Transverse colon (tissue), 4 donors: ENCODE data around the gene PPARD. TPM values are rescaled to one million over a fixed set of nuclear protein-coding genes. Genes with fewer than 3 reads are reported as not detected.
"Not testable (repeated sequence)": the region's sequence is repeated elsewhere in the genome, so short reads cannot be mapped to it uniquely, and the experiment has no call there.

Source experiments
- DNase-seq: peaks from one replicate; pipeline ENCODE4 v3.0.0-alpha.2; 2019
- H3K27ac ChIP-seq, 4 donors: fragments of 200-600 bp; sonication (generic); 2 replicates each; pipeline ENCODE4 v1.5.1; 2016 to 2018; ENCODE audit warnings: inconsistent platforms in 4 of 4
- H3K27me3 ChIP-seq: fragments of 200-600 bp; sonication (generic); 2 replicates; pipeline ENCODE4 v1.5.1; 2017; ENCODE audit warnings: inconsistent platforms
- H3K36me3 ChIP-seq, 4 donors: fragments of 200-600 bp; sonication (generic); 2 replicates each; pipeline ENCODE4 v1.5.1; 2017 to 2019; ENCODE audit warnings: inconsistent platforms in 4 of 4
- H3K4me1 ChIP-seq, 4 donors: fragments of 200-600 bp; sonication (generic); 2 replicates each; pipeline ENCODE4 v1.5.1; 2017 to 2020; ENCODE audit warnings: inconsistent platforms in 4 of 4
- H3K4me3 ChIP-seq, 4 donors: fragments of 200-600 bp; sonication (generic); 1 replicate in 1 of 4; 2 replicates in 3 of 4; pipeline versions ENCODE4 v1.5.1 to v1.6.1; 2017 to 2019; ENCODE audit warnings: inconsistent platforms in 4 of 4
- H3K9me3 ChIP-seq, 2 donors: fragments of 200-600 bp; sonication (generic); 2 replicates each; pipeline ENCODE4 v1.5.1; 2017 to 2019; ENCODE audit warnings: inconsistent platforms in 2 of 2
- EP300 ChIP-seq: sonication (generic); formaldehyde crosslinking; IDR thresholded peaks from one replicate; pipeline ENCODE4 v1.6.1; 2017; ENCODE audit warnings: antibody characterized with exemption, low read depth
- POLR2A ChIP-seq: fragments of 450-650 bp; IDR thresholded peaks from one replicate; pipeline ENCODE4 v1.6.1; 2016; ENCODE audit warnings: antibody characterized with exemption, mild to moderate bottlenecking, moderate library complexity
- POLR2AphosphoS5 ChIP-seq, 3 donors: sonication (generic); formaldehyde crosslinking; IDR thresholded peaks; one replicate each; pipeline ENCODE4 v1.6.1; 2016; ENCODE audit warnings: antibody characterized with exemption in 3 of 3
- WGBS, 2 donors: methylation state at CpG; one replicate each; pipeline ENCODE4 v1.1.5; 2018; ENCODE audit warnings: low coverage in 1 of 2; 5-methylcytosine and 5-hydroxymethylcytosine counted together
- in situ Hi-C, 4 donors: fragments of 200-750 bp; cut with MboI; loops; one replicate each; pipeline versions ENCODE4 v1.15.0 to v1.15.1; 2017; ENCODE audit warnings: low sequenced_read_pairs in 3 of 4, low pct_ligation_motif_present in 1 of 4, low pct_unique_long_range_greater_than_20kb in 1 of 4
- intact Hi-C: fragments of 100-400 bp; cut with DNase I; formaldehyde crosslinking; loops from one replicate; pipeline ENCODE4 v1.15.1; 2023; ENCODE audit warnings: low total_unique reads
- total RNA-seq, 4 donors: library from RNA; depleted of rRNA; stranded (reverse); fragments of >200 nt; gene quantifications; one replicate each; pipeline ENCODE4 v1.1.0, GENCODE V29; 2016
- TF ChIP-seq, protein P1 (sequence below), 5 experiments: fragments of 200-600 bp in 3 of 5; fragments of 450-650 bp in 2 of 5; sonication (generic) in 3 of 5; IDR thresholded peaks; 1 replicate in 2 of 5; 2 replicates in 3 of 5; pipeline ENCODE4 v1.5.1; 2016 to 2017; ENCODE audit warnings: antibody characterized with exemption in 5 of 5, inconsistent platforms in 3 of 5, mild to moderate bottlenecking in 2 of 5, moderate library complexity in 1 of 5

The PPARD gene
- total RNA-seq, 4 donors from 2014 or later: 19.8 to 110 (median 29.3) TPM

DNA sequence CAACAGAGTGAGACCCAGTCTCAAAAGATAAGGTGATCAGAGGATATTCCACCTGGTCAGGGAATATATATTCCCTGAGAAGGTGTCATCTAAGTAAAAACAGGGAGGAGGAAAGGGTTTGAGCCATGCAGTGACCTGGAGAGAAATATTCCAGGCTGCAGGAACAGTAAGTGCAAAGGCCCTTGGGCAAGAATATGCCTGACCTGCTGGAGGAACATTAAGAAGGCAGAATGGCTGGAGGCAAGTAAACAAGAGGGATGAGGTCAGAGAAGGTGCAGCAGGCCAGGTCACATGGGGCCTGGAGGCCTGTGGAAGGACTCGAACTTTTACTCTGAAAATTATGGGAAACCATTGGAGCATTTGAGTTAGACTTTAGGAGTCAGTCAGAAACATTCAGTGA lies 38.1 kb upstream of the PPARD start:
- Histone ChIP-seq H3K36me3 (no peaks in the 10 kb centered on the region), H3K27me3 (no peaks in the 10 kb centered on the region), H3K9me3 (no peaks in the 10 kb centered on the region), H3K4me1 (peaks cover 0 to 22% (median 9%) of the 10 kb centered on the region in 4 donors), H3K4me3 (no peak overlapping the region), H3K27ac (no peak overlapping the region)
- intact Hi-C loops (no loop called here), in situ Hi-C loops (loop anchor here in 1 of 4 donors (25.0 kb wide), 1 partner anchor 133 kb away; no protein-coding TSS in a partner anchor)
- TF ChIP-seq EP300 (no peak), POLR2A (no peak)
- TF ChIP-seq, protein P1, sequence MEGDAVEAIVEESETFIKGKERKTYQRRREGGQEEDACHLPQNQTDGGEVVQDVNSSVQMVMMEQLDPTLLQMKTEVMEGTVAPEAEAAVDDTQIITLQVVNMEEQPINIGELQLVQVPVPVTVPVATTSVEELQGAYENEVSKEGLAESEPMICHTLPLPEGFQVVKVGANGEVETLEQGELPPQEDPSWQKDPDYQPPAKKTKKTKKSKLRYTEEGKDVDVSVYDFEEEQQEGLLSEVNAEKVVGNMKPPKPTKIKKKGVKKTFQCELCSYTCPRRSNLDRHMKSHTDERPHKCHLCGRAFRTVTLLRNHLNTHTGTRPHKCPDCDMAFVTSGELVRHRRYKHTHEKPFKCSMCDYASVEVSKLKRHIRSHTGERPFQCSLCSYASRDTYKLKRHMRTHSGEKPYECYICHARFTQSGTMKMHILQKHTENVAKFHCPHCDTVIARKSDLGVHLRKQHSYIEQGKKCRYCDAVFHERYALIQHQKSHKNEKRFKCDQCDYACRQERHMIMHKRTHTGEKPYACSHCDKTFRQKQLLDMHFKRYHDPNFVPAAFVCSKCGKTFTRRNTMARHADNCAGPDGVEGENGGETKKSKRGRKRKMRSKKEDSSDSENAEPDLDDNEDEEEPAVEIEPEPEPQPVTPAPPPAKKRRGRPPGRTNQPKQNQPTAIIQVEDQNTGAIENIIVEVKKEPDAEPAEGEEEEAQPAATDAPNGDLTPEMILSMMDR (IDR thresholded peaks at IDR 0.05): no peak
- no peak for DNase-seq
- WGBS, 2 donors: 74 to 88% methylated on average over 1 of the region's 1 CpG

DNA sequence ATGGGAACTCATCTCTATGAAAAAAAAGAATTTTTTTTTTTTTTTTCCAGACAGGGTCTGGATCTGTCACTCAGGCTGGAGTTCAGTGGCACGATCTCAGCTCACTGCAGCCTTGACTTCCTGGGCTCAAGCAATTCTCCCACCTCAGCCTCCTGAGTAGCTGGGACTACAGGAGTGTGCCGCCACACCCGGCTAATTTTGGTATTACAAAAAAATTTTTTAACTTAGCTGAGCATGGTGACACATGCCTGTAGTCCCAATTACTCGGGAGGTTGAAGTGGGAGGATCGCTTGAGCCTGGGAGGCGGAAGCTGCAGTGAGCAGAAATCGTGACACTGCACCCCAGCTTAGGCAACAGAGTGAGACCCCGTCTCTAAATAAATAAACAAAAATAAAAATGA lies 37.2 kb upstream of the PPARD start:
- no peak overlapping the region for H3K27ac ChIP-seq
- 85 to 95% methylated on average over 5 to 8 of the region's 8 CpGs for WGBS, 2 donors
- no peak overlapping the region for H3K4me3 ChIP-seq
- no peaks in the 10 kb centered on the region for H3K9me3 ChIP-seq
- TF ChIP-seq, protein P1 (IDR thresholded peaks at IDR 0.05): no peak
- TF ChIP-seq EP300 (no peak), POLR2AphosphoS5 (IDR thresholded peaks at IDR 0.05) (no peak), POLR2A (no peak)
- in situ Hi-C loops (loop anchor here in 1 of 4 donors (25.0 kb wide), 1 partner anchor 132 kb away; no protein-coding TSS in a partner anchor), intact Hi-C loops (no loop called here)
- DNase-seq: no peak
- peaks cover 0 to 20% (median 9%) of the 10 kb centered on the region in 4 donors for H3K4me1 ChIP-seq
- H3K27me3 ChIP-seq: no peaks in the 10 kb centered on the region
- no peaks in the 10 kb centered on the region for H3K36me3 ChIP-seq

DNA sequence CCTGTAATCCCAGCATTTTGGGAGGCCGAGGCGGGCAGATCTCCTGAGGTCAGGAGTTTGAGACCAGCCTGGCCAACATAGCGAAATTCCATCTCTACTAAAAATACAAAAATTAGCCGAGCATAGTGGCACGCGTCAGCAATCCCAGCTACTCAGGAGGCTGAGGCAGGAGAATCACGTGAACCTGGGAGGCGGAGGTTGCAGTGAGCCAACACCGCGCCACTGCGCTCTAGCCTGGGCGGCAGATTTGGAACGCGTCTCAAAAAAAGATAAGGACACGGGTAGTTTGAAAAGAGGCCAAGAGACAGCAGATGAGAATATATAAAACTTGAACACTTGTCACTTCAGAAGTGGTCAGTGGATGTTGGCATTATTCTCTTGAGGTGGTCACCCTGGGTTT lies 35.2 kb upstream of the PPARD start:
- DNase-seq, H3K36me3 ChIP-seq, H3K4me3 ChIP-seq, H3K9me3 ChIP-seq, H3K27ac ChIP-seq, intact Hi-C loops, H3K27me3 ChIP-seq: not testable (repeated sequence)
- 93% methylated on average over 3 to 15 of the region's 15 CpGs for WGBS, 2 donors
- H3K4me1 ChIP-seq: peaks cover 0 to 34% (median 9%) of the 10 kb centered on the region in 4 donors
- in situ Hi-C loops: loop anchor here in 1 of 4 donors (25.0 kb wide), 1 partner anchor 130 kb away; no protein-coding TSS in a partner anchor

DNA sequence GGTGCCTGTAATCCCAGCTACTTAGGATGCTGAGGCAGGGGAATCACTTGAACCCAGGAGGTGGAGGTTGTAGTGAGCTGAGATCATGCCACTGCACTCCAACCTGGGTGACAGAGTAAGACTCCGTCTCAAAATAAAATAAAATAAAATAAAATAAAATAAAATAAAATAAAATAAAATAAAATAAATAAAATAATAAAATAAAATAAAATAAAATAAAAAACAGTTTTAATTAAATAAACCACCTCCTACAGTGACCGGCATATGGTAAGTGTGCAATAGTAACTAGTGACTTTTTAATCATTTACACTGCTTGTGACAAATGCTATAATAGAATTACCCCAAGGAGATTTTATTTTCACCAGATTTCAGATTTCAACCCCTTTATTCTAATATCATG lies 33.8 kb upstream of the PPARD start:
- H3K9me3 ChIP-seq, intact Hi-C loops, H3K36me3 ChIP-seq, H3K4me3 ChIP-seq, H3K27ac ChIP-seq, DNase-seq, H3K27me3 ChIP-seq: not testable (repeated sequence)
- in situ Hi-C loops: loop anchor here in 1 of 4 donors (25.0 kb wide), 1 partner anchor 129 kb away; no protein-coding TSS in a partner anchor
- peaks cover 0 to 32% (median 0%) of the 10 kb centered on the region in 4 donors for H3K4me1 ChIP-seq
- 88 to 98% methylated on average over 1 to 2 of the region's 2 CpGs for WGBS, 2 donors

DNA sequence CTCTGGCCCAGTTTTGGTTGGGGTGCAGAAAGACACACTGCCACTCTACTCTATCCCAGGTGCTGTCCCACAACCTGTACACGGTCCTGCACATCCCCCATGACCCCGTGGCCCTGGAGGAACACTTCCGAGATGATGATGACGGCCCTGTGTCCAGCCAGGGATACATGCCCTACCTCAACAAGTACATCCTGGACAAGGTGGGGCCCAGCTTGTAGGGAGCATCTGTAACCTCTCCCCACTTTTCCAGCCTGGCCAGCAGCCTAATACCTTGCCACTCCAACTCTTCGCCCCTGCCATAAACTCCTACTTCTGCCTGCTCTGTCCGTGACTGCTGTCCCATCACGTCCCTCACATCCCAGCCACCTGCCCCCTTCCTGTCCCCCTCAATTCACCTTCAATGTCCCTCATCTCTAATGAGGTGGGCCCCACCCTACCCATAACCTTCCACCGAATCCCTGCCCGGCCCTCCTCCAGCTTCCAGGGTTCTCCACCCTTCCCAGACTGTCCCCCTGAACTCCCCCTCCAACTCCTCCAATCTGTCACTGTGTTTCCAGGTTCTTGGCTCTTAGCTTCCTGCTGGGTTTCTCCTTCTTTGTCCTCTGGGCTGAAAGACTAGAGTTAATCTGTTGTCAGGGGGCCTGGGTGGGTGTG lies 32.6 kb upstream of the PPARD start:
- Histone ChIP-seq H3K27ac (peak overlapping the region in 1 of 4 donors; percentile 12), H3K4me1 (peaks cover 0 to 29% (median 0%) of the 10 kb centered on the region in 4 donors), H3K4me3 (no peak overlapping the region), H3K36me3 (no peaks in the 10 kb centered on the region), H3K27me3 (no peaks in the 10 kb centered on the region), H3K9me3 (no peaks in the 10 kb centered on the region)
- 89 to 91% methylated on average over 4 to 9 of the region's 9 CpGs for WGBS, 2 donors
- TF ChIP-seq POLR2A (no peak), POLR2AphosphoS5 (IDR thresholded peaks at IDR 0.05) (no peak)
- intact Hi-C loops (no loop called here), in situ Hi-C loops (loop anchor here in 1 of 4 donors (25.0 kb wide), 1 partner anchor 128 kb away; no protein-coding TSS in a partner anchor)
- DNase-seq: no peak
